ENCODE results near the gene UGT3A2. TPM values are rescaled to one million over a fixed set of nuclear protein-coding genes. Genes with fewer than 3 reads are reported as not detected.
"Not testable (repeated sequence)": the region's sequence is repeated elsewhere in the genome, so short reads cannot be mapped to it uniquely, and the experiment has no call there.

Gene UGT3A2
- polyA plus RNA-seq, 1 donor (not counting 4 experiments of a cell fraction or from before 2014, with no cell fraction given) = 0.07 TPM

- H3K27me3 ChIP-seq (ENCODE audit: control insufficient read depth, extremely low read depth, insufficient read depth, low read length) = no peaks in the 10 kb centered on the region
- H4K20me1 ChIP-seq (ENCODE audit: control insufficient read depth, extremely low read depth, insufficient read depth, low read length) = no peaks in the 10 kb centered on the region
- no peaks in the 10 kb centered on the region for H3K9me3 ChIP-seq (ENCODE audit: control insufficient read depth, low read depth, low read length)
- dilution Hi-C loops (cut with MboI; ENCODE audit: extremely low pct_ligation_motif_present, low sequenced_read_pairs) = no loop called here
- DNase-seq (ENCODE audit: low read depth, low spot score) = no peak
- no peaks in the 10 kb centered on the region for H3K79me2 ChIP-seq (ENCODE audit: control insufficient read depth, insufficient read depth, low read length)
- no peak overlapping the region for H3K4me3 ChIP-seq (ENCODE audit: control insufficient read depth in 2 of 3, extremely low read depth in 1 of 3, insufficient read depth in 2 of 3, low read depth in 1 of 3, low read length in 3 of 3)
- H3K27ac ChIP-seq (ENCODE audit: control insufficient read depth, insufficient read depth, low read length) = no peak overlapping the region
- H3K4me1 ChIP-seq (ENCODE audit: control insufficient read depth, extremely low read depth, insufficient read depth, low read length) = no peaks in the 10 kb centered on the region
- no peaks in the 10 kb centered on the region for H3K9me1 ChIP-seq (ENCODE audit: control insufficient read depth, extremely low read depth, insufficient read depth, low read length)
- H3K9ac ChIP-seq (ENCODE audit: control insufficient read depth, extremely low read depth, insufficient read depth, low read length) = no peak overlapping the region
- no peaks in the 10 kb centered on the region for H3K36me3 ChIP-seq (ENCODE audit: control insufficient read depth in 2 of 2, extremely low read depth in 1 of 2, insufficient read depth in 2 of 2, low read length in 2 of 2)
- FAIRE-seq = no peak
- no peak for TF ChIP-seq CTCF (optimal IDR thresholded peaks at IDR 0.05 in 1 of 3, IDR thresholded peaks at IDR 0.05 in 1 of 3, conservative IDR thresholded peaks at IDR 0.05 in 1 of 3; ENCODE audit: extremely low read depth in 1 of 3, insufficient read depth in 2 of 3, low read length in 3 of 3)
- no peak for TF ChIP-seq EZH2 (IDR thresholded peaks at IDR 0.05; ENCODE audit: low read length)
- H2AFZ ChIP-seq (ENCODE audit: control insufficient read depth, low read length) = no peak overlapping the region
- H3K4me2 ChIP-seq (ENCODE audit: control insufficient read depth, extremely low read depth, insufficient read depth, low read depth, low read length) = no peak overlapping the region
Observed at GRCh38 chr5:36035696-36036095, 31.0 kb downstream of the UGT3A2 start.

GRCh38 chr5:36034536-36035134, 32.0 kb downstream of the UGT3A2 start:
- H3K36me3 ChIP-seq (ENCODE audit: control insufficient read depth in 2 of 2, extremely low read depth in 1 of 2, insufficient read depth in 2 of 2, low read length in 2 of 2); H3K27me3 ChIP-seq (ENCODE audit: control insufficient read depth, extremely low read depth, insufficient read depth, low read length); H3K27ac ChIP-seq (ENCODE audit: control insufficient read depth, insufficient read depth, low read length); H3K4me2 ChIP-seq (ENCODE audit: control insufficient read depth, extremely low read depth, insufficient read depth, low read depth, low read length); H3K9me3 ChIP-seq (ENCODE audit: control insufficient read depth, low read depth, low read length); H2AFZ ChIP-seq (ENCODE audit: control insufficient read depth, low read length); H3K4me3 ChIP-seq (ENCODE audit: control insufficient read depth in 2 of 3, extremely low read depth in 1 of 3, insufficient read depth in 2 of 3, low read depth in 1 of 3, low read length in 3 of 3); H3K9me1 ChIP-seq (ENCODE audit: control insufficient read depth, extremely low read depth, insufficient read depth, low read length); DNase-seq (ENCODE audit: low read depth, low spot score); H4K20me1 ChIP-seq (ENCODE audit: control insufficient read depth, extremely low read depth, insufficient read depth, low read length); H3K9ac ChIP-seq (ENCODE audit: control insufficient read depth, extremely low read depth, insufficient read depth, low read length); dilution Hi-C loops (cut with MboI; ENCODE audit: extremely low pct_ligation_motif_present, low sequenced_read_pairs); H3K4me1 ChIP-seq (ENCODE audit: control insufficient read depth, extremely low read depth, insufficient read depth, low read length); FAIRE-seq; H3K79me2 ChIP-seq (ENCODE audit: control insufficient read depth, insufficient read depth, low read length): not testable (repeated sequence)

GRCh38 chr5:36033486-36033885, 33.2 kb downstream of the UGT3A2 start:
- no peak overlapping the region for H3K27ac ChIP-seq (ENCODE audit: control insufficient read depth, insufficient read depth, low read length)
- no peaks in the 10 kb centered on the region for H3K9me3 ChIP-seq (ENCODE audit: control insufficient read depth, low read depth, low read length)
- no peaks in the 10 kb centered on the region for H3K79me2 ChIP-seq (ENCODE audit: control insufficient read depth, insufficient read depth, low read length)
- H3K4me1 ChIP-seq (ENCODE audit: control insufficient read depth, extremely low read depth, insufficient read depth, low read length) = no peaks in the 10 kb centered on the region
- no peaks in the 10 kb centered on the region for H3K27me3 ChIP-seq (ENCODE audit: control insufficient read depth, extremely low read depth, insufficient read depth, low read length)
- no peak overlapping the region for H3K4me3 ChIP-seq (ENCODE audit: control insufficient read depth in 2 of 3, extremely low read depth in 1 of 3, insufficient read depth in 2 of 3, low read depth in 1 of 3, low read length in 3 of 3)
- DNase-seq (ENCODE audit: low read depth, low spot score) = no peak
- H2AFZ ChIP-seq (ENCODE audit: control insufficient read depth, low read length) = no peak overlapping the region
- H3K9ac ChIP-seq (ENCODE audit: control insufficient read depth, extremely low read depth, insufficient read depth, low read length) = no peak overlapping the region
- no peak overlapping the region for H3K4me2 ChIP-seq (ENCODE audit: control insufficient read depth, extremely low read depth, insufficient read depth, low read depth, low read length)
- TF ChIP-seq CTCF (optimal IDR thresholded peaks at IDR 0.05 in 1 of 3, IDR thresholded peaks at IDR 0.05 in 1 of 3, conservative IDR thresholded peaks at IDR 0.05 in 1 of 3; ENCODE audit: extremely low read depth in 1 of 3, insufficient read depth in 2 of 3, low read length in 3 of 3) (no peak), EZH2 (IDR thresholded peaks at IDR 0.05; ENCODE audit: low read length) (no peak)
- no peaks in the 10 kb centered on the region for H3K36me3 ChIP-seq (ENCODE audit: control insufficient read depth in 2 of 2, extremely low read depth in 1 of 2, insufficient read depth in 2 of 2, low read length in 2 of 2)
- no peak for FAIRE-seq
- H4K20me1 ChIP-seq (ENCODE audit: control insufficient read depth, extremely low read depth, insufficient read depth, low read length) = no peaks in the 10 kb centered on the region
- dilution Hi-C loops (cut with MboI; ENCODE audit: extremely low pct_ligation_motif_present, low sequenced_read_pairs) = no loop called here
- no peaks in the 10 kb centered on the region for H3K9me1 ChIP-seq (ENCODE audit: control insufficient read depth, extremely low read depth, insufficient read depth, low read length)

Measured in keratinocyte (primary cell).